ENCODE results near the gene TNS3.

TNS3 gene

DNA sequence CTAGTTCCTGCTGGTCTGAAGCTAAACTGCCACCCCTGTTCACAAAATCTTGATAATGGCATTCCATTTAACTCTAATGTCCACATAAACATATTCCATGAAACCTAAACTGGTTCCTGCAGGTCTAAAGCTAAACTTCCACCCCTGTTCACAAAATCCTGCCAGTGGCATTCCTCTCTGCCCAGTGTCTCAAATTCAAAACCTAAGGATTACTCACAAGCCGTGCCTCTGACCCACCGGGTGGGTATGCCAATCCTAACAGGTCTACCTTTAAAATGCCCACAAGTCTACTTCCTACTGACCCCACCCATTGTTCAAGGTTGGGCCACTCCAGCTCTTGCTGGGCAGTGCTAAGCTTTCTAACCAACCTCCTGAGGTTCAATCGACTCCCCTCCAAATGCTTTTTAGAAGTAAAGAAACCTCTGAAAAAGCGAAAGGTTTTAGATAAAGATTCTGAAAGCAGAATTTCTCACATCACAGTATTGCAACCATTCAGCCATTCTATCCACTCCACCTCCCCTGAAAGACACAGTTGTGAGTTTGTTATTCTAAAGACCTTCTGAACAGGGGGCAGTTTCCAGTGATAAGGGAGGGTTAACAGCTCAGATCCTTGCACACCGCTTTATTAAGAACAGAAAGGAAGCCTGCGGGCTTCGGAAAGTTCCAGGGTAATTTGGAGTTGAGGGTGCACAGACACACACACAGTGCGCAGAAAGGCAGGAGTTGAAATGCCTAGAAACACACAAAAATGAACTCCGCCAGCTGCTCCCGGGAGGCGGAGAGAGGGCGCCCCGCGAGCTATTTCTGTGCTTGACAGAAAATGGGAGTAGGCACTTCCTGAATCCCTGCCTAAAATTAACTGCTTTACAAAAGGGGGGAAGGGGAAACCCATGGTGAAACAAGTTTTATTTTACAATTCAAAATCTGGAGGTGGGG lies 87.7 kb downstream of the TNS3 start:
- FAIRE-seq (no peak), DNase-seq (ENCODE audit: insufficient read length, low spot score) (no peak)
- TF ChIP-seq CTCF (IDR thresholded peaks at IDR 0.05; ENCODE audit: insufficient read depth, missing control alignments) = no peak

DNA sequence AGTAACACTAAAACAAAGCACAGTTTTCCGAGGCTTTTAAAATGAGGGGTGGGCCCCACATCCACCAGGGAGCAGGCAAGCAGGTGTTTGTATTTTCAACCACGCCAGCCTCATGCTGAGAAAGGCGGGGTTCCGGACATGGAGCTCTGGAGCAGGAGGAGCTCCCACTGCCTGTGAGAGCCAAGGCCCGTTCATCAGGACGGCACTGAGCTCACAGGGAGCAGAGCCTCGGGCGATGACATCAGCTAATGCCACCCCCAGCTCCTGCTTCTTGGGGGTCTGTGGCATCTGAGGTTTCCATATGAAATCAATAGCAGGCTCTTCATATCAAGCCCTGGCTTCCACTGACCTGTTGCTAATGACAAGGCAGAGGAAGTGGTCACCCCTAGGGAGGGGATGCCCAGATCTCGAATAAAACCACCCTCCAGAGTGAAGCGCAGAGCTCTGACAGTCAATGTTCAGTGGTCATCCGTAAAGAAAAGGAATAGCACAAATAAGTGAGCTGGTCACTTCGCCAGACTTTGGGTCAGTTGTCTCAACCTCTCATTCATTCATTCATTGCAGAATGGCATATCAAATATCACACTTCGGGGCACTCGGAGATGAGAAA lies 89.1 kb downstream of the TNS3 start:
- FAIRE-seq = no peak
- TF ChIP-seq CTCF (IDR thresholded peaks at IDR 0.05; ENCODE audit: insufficient read depth, missing control alignments) = no peak
- DNase-seq (ENCODE audit: insufficient read length, low spot score) = no peak

DNA sequence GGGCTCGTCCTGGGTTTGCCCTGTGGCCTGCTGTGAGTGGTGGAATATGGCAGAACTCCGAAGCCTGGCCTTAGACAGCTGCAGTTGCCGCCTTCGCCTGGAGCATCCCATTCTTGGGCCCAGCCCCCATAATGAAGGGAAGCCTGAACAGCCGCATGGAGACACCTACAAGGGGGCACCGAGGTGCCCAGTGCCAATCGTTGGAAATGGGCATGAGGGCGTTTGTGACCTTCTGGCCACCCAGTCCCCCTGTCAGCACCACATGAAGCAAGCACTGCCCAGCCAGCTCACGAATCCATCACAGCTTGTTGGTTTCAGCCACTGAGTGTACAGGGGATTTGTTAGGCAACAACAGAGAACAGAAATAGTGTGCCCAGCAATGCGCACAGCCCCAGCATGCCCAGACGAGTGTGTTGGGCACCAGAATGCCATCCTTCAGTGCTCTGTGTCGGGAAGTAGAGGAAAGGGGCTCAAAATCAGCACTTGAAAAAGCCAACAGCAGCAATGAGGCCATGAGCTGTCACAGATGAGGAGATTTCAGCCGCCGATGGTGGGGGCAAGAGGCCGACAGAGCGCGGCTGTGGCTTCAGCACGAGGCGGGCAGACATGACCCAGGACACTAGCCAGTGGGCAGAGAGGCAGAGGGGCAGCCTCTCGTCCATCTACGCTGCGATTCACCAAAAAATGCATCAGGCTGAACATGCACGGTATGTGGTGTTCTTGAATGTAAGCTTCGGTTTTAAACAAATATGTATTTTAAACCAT lies 91.2 kb downstream of the TNS3 start:
- DNase-seq (ENCODE audit: insufficient read length, low spot score) = no peak
- TF ChIP-seq CTCF (IDR thresholded peaks at IDR 0.05; ENCODE audit: insufficient read depth, missing control alignments) = no peak
- FAIRE-seq = no peak

DNA sequence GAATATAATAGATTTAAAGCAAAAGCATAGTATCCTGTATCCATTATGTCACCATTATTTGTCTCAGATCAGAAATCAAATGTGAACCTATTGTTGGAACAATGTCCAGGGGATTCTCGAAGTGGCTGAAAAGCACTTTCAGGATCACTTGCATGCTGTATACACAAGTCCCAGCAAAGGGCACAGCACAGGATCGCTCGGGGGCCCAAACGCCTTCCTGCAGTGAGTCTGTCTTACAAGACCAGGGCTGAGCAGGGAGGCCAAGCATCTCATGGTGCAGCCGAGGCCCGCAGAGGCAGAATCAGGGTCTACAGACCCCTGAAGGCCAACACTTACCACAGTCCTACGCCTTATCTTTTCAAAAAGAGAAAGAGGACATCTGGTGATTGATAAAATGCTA lies 92.3 kb downstream of the TNS3 start:
- FAIRE-seq (no peak), DNase-seq (ENCODE audit: insufficient read length, low spot score) (no peak)
- TF ChIP-seq CTCF (IDR thresholded peaks at IDR 0.05; ENCODE audit: insufficient read depth, missing control alignments) = no peak

DNA sequence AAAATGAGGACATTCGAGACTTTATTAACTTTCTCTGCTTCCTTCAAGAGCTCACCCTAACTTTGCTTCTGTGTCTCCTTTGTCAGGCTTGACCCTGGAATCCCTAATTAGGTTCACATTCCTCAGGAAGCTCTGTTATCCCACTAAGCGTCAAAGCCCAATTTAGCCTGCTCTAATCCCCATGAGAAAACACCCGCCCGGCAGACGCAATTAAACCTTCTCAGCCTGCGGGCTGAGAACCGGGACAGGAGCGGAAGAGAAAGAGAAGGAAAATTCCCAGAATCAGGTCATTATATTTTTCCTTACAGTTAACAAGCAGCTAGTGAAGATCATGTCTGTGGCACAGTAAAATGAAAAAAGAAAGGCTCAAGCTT lies 93.0 kb downstream of the TNS3 start:
- no peak for FAIRE-seq
- no peak for TF ChIP-seq CTCF (IDR thresholded peaks at IDR 0.05; ENCODE audit: insufficient read depth, missing control alignments)
- no peak for DNase-seq (ENCODE audit: insufficient read length, low spot score)

GRCh38 chr7:47488201-47488968 lies 93.5 kb downstream of the TNS3 start:
- no peak for FAIRE-seq
- TF ChIP-seq CTCF (IDR thresholded peaks at IDR 0.05; ENCODE audit: insufficient read depth, missing control alignments) = no peak

More at GRCh38 chr7:47488201-47488968, 93.5 kb downstream of the TNS3 start:
- DNase-seq (ENCODE audit: insufficient read length, low spot score) = no peak

Measured in D721Med (cell line).